HEK293 (cell line): ENCODE results near the gene CHAC2.

Experiments
- BCL11A ChIP-seq: fragments of 450-650 bp; formaldehyde crosslinking; IDR thresholded peaks from 2 replicates; pipeline ENCODE4 v1.5.1; 2016; ENCODE audit warnings: low read depth, missing biosample characterization, missing genetic modification characterization
- MZF1 ChIP-seq: fragments of 450-650 bp; formaldehyde crosslinking; IDR thresholded peaks from 2 replicates; pipeline ENCODE4 v1.5.1; 2017; ENCODE audit warnings: missing biosample characterization, missing genetic modification characterization, borderline replicate concordance
- SP3 ChIP-seq: fragments of 450-650 bp; formaldehyde crosslinking; IDR thresholded peaks from 2 replicates; pipeline ENCODE4 v1.5.1; 2016; ENCODE audit warnings: missing biosample characterization, missing genetic modification characterization
- SP7 ChIP-seq: fragments of 450-650 bp; formaldehyde crosslinking; IDR thresholded peaks from 2 replicates; pipeline ENCODE4 v1.5.1; 2016; ENCODE audit warnings: missing biosample characterization, missing genetic modification characterization
- YY1 ChIP-seq: fragments of 450-650 bp; formaldehyde crosslinking; IDR thresholded peaks from 2 replicates; pipeline ENCODE4 v1.5.1; 2018; ENCODE audit warnings: missing biosample characterization, missing genetic modification characterization
- ZFP37 ChIP-seq: fragments of 450-650 bp; formaldehyde crosslinking; IDR thresholded peaks from 2 replicates; pipeline ENCODE4 v1.5.1; 2016; ENCODE audit warnings: missing biosample characterization, missing genetic modification characterization
- ZNF169 ChIP-seq: fragments of 450-650 bp; formaldehyde crosslinking; IDR thresholded peaks from 2 replicates; pipeline ENCODE4 v1.5.1; 2016; ENCODE audit warnings: missing biosample characterization, missing genetic modification characterization
- ZNF239 ChIP-seq: fragments of 450-650 bp; formaldehyde crosslinking; IDR thresholded peaks from 2 replicates; pipeline ENCODE4 v1.5.1; 2016; ENCODE audit warnings: missing biosample characterization, missing genetic modification characterization
- ZNF324 ChIP-seq: fragments of 450-650 bp; formaldehyde crosslinking; IDR thresholded peaks from 2 replicates; pipeline ENCODE4 v1.5.1; 2016; ENCODE audit warnings: missing biosample characterization, missing genetic modification characterization
- ZNF335 ChIP-seq: fragments of 450-650 bp; formaldehyde crosslinking; conservative IDR thresholded peaks from 2 replicates; pipeline ENCODE4 v1.5.1; 2016; ENCODE audit warnings: missing biosample characterization, missing genetic modification characterization
- ZNF341 ChIP-seq: fragments of 450-650 bp; formaldehyde crosslinking; IDR thresholded peaks from 2 replicates; pipeline ENCODE4; 2016; ENCODE audit warnings: low read depth, missing biosample characterization, missing genetic modification characterization
- ZNF354C ChIP-seq: fragments of 450-650 bp; formaldehyde crosslinking; IDR thresholded peaks from 2 replicates; pipeline ENCODE4 v1.5.1; 2016; ENCODE audit warnings: missing biosample characterization, missing genetic modification characterization, low read depth, borderline replicate concordance
- ZNF629 ChIP-seq: fragments of 450-650 bp; formaldehyde crosslinking; IDR thresholded peaks from 2 replicates; pipeline ENCODE4 v1.5.1; 2017; ENCODE audit warnings: missing biosample characterization, missing genetic modification characterization
- ZNF670 ChIP-seq: fragments of 450-650 bp; formaldehyde crosslinking; IDR thresholded peaks from 2 replicates; pipeline ENCODE4 v1.5.1; 2016; ENCODE audit warnings: missing biosample characterization, missing genetic modification characterization, low read depth
- ZNF768 ChIP-seq: fragments of 450-650 bp; formaldehyde crosslinking; IDR thresholded peaks from 2 replicates; pipeline ENCODE4 v1.5.1; 2018; ENCODE audit warnings: missing biosample characterization, mild to moderate bottlenecking, missing genetic modification characterization
- ZNF830 ChIP-seq: fragments of 450-650 bp; IDR thresholded peaks from 2 replicates; pipeline ENCODE4 v1.5.0; 2018; ENCODE audit warnings: missing biosample characterization, missing genetic modification characterization, low read depth, mild to moderate bottlenecking, moderate library complexity
- TF ChIP-seq, protein P1 (sequence below): fragments of 450-650 bp; formaldehyde crosslinking; IDR thresholded peaks from 2 replicates; pipeline ENCODE4 v1.5.1; 2016; ENCODE audit warnings: missing biosample characterization, missing genetic modification characterization, low read depth
- TF ChIP-seq, protein P2 (sequence below): fragments of 450-650 bp; formaldehyde crosslinking; IDR thresholded peaks from 2 replicates; pipeline ENCODE4 v1.5.1; 2017; ENCODE audit warnings: missing biosample characterization, missing genetic modification characterization
- TF ChIP-seq, protein P3 (sequence below): fragments of 450-650 bp; formaldehyde crosslinking; IDR thresholded peaks from 2 replicates; pipeline ENCODE4 v1.5.1; 2016; ENCODE audit warnings: missing biosample characterization, missing genetic modification characterization
- TF ChIP-seq, protein P4 (sequence below): fragments of 450-650 bp; formaldehyde crosslinking; conservative IDR thresholded peaks from 2 replicates; pipeline ENCODE4 v1.5.1; 2016; ENCODE audit warnings: low read depth, missing biosample characterization, missing genetic modification characterization
- TF ChIP-seq, protein P5 (sequence below): fragments of 450-650 bp; formaldehyde crosslinking; IDR thresholded peaks from 2 replicates; pipeline ENCODE4 v1.5.1; 2016; ENCODE audit warnings: missing biosample characterization, missing genetic modification characterization, borderline replicate concordance
- TF ChIP-seq, protein P6 (sequence below): fragments of 450-650 bp; formaldehyde crosslinking; IDR thresholded peaks from 2 replicates; pipeline ENCODE4 v1.5.1; 2017; ENCODE audit warnings: missing biosample characterization, missing genetic modification characterization

CHAC2 gene

DNA sequence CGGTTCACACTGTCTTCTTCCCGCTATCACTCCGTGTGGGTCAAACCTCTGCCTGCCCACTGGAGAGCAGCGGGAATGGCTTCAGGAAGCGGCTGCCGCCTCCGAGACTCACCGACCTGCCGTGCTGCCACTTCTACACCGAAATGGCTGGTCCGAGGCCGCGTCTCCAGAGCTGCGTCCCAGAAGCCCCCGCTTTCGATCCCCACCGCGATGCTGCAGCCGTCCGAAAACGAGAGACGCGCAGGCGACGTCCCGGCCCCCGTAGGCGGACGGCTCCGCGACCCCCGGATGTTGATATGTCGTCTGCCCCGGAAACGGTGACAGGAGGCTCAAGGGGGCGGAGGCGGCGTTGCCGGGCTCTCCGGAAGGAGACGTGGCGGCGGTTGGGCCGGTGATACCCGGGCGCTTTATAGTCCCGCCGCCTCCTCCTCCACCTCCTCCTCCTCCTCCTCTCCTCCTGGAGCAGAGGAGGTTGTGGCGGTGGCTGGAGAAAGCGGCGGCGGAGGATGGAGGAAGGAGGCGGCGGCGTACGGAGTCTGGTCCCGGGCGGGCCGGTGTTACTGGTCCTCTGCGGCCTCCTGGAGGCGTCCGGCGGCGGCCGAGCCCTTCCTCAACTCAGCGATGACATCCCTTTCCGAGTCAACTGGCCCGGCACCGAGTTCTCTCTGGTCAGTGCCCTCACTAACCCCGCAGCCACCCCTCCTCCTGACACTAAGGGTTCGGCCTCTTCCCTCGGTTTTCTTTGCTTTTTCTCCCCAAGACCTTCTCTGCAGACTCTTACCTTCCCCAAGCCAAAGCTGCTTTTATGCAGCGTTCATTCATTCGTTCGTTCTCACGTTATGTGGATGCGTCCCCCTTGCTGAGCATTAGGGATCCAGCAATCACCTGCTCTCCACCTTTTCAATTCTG, 19.4 kb downstream of the CHAC2 start, which contains the start of the genes ASB3 and ERLEC1 (continued):
- TF ChIP-seq, protein P1, sequence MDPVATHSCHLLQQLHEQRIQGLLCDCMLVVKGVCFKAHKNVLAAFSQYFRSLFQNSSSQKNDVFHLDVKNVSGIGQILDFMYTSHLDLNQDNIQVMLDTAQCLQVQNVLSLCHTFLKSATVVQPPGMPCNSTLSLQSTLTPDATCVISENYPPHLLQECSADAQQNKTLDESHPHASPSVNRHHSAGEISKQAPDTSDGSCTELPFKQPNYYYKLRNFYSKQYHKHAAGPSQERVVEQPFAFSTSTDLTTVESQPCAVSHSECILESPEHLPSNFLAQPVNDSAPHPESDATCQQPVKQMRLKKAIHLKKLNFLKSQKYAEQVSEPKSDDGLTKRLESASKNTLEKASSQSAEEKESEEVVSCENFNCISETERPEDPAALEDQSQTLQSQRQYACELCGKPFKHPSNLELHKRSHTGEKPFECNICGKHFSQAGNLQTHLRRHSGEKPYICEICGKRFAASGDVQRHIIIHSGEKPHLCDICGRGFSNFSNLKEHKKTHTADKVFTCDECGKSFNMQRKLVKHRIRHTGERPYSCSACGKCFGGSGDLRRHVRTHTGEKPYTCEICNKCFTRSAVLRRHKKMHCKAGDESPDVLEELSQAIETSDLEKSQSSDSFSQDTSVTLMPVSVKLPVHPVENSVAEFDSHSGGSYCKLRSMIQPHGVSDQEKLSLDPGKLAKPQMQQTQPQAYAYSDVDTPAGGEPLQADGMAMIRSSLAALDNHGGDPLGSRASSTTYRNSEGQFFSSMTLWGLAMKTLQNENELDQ = no peak
- TF ChIP-seq ZNF335 (peak; percentile 96), SP7 (tag by site-specific recombination) (peak; percentile 58), ZNF629 (tag by site-specific recombination) (peak; percentile 49), MZF1 (tag by site-specific recombination) (peak; percentile 94), ZNF830 (tag by site-specific recombination) (no peak), ZNF239 (tag by site-specific recombination) (no peak), ZFP37 (no peak), BCL11A (tag by site-specific recombination) (no peak), ZNF341 (0 out of 2 replicates have a peak, but pooled peaks have one; percentile 10), YY1 (peak; percentile 75; the same call in 1 of the 2 replicates), ZNF324 (tag by site-specific recombination) (no peak), ZNF670 (tag by site-specific recombination) (no peak), ZNF169 (tag by site-specific recombination) (no peak), ZNF354C (tag by site-specific recombination) (no peak), ZNF768 (no peak), SP3 (tag by site-specific recombination) (peak; percentile 84)
- TF ChIP-seq, protein P2, sequence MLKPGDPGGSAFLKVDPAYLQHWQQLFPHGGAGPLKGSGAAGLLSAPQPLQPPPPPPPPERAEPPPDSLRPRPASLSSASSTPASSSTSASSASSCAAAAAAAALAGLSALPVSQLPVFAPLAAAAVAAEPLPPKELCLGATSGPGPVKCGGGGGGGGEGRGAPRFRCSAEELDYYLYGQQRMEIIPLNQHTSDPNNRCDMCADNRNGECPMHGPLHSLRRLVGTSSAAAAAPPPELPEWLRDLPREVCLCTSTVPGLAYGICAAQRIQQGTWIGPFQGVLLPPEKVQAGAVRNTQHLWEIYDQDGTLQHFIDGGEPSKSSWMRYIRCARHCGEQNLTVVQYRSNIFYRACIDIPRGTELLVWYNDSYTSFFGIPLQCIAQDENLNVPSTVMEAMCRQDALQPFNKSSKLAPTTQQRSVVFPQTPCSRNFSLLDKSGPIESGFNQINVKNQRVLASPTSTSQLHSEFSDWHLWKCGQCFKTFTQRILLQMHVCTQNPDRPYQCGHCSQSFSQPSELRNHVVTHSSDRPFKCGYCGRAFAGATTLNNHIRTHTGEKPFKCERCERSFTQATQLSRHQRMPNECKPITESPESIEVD = no peak
- TF ChIP-seq, protein P3, sequence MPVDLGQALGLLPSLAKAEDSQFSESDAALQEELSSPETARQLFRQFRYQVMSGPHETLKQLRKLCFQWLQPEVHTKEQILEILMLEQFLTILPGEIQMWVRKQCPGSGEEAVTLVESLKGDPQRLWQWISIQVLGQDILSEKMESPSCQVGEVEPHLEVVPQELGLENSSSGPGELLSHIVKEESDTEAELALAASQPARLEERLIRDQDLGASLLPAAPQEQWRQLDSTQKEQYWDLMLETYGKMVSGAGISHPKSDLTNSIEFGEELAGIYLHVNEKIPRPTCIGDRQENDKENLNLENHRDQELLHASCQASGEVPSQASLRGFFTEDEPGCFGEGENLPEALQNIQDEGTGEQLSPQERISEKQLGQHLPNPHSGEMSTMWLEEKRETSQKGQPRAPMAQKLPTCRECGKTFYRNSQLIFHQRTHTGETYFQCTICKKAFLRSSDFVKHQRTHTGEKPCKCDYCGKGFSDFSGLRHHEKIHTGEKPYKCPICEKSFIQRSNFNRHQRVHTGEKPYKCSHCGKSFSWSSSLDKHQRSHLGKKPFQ = 0 out of 2 replicates have a peak, but pooled peaks have one; percentile 59
- TF ChIP-seq, protein P4, sequence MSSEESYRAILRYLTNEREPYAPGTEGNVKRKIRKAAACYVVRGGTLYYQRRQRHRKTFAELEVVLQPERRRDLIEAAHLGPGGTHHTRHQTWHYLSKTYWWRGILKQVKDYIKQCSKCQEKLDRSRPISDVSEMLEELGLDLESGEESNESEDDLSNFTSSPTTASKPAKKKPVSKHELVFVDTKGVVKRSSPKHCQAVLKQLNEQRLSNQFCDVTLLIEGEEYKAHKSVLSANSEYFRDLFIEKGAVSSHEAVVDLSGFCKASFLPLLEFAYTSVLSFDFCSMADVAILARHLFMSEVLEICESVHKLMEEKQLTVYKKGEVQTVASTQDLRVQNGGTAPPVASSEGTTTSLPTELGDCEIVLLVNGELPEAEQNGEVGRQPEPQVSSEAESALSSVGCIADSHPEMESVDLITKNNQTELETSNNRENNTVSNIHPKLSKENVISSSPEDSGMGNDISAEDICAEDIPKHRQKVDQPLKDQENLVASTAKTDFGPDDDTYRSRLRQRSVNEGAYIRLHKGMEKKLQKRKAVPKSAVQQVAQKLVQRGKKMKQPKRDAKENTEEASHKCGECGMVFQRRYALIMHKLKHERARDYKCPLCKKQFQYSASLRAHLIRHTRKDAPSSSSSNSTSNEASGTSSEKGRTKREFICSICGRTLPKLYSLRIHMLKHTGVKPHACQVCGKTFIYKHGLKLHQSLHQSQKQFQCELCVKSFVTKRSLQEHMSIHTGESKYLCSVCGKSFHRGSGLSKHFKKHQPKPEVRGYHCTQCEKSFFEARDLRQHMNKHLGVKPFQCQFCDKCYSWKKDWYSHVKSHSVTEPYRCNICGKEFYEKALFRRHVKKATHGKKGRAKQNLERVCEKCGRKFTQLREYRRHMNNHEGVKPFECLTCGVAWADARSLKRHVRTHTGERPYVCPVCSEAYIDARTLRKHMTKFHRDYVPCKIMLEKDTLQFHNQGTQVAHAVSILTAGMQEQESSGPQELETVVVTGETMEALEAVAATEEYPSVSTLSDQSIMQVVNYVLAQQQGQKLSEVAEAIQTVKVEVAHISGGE = peak; percentile 94
- TF ChIP-seq, protein P5, sequence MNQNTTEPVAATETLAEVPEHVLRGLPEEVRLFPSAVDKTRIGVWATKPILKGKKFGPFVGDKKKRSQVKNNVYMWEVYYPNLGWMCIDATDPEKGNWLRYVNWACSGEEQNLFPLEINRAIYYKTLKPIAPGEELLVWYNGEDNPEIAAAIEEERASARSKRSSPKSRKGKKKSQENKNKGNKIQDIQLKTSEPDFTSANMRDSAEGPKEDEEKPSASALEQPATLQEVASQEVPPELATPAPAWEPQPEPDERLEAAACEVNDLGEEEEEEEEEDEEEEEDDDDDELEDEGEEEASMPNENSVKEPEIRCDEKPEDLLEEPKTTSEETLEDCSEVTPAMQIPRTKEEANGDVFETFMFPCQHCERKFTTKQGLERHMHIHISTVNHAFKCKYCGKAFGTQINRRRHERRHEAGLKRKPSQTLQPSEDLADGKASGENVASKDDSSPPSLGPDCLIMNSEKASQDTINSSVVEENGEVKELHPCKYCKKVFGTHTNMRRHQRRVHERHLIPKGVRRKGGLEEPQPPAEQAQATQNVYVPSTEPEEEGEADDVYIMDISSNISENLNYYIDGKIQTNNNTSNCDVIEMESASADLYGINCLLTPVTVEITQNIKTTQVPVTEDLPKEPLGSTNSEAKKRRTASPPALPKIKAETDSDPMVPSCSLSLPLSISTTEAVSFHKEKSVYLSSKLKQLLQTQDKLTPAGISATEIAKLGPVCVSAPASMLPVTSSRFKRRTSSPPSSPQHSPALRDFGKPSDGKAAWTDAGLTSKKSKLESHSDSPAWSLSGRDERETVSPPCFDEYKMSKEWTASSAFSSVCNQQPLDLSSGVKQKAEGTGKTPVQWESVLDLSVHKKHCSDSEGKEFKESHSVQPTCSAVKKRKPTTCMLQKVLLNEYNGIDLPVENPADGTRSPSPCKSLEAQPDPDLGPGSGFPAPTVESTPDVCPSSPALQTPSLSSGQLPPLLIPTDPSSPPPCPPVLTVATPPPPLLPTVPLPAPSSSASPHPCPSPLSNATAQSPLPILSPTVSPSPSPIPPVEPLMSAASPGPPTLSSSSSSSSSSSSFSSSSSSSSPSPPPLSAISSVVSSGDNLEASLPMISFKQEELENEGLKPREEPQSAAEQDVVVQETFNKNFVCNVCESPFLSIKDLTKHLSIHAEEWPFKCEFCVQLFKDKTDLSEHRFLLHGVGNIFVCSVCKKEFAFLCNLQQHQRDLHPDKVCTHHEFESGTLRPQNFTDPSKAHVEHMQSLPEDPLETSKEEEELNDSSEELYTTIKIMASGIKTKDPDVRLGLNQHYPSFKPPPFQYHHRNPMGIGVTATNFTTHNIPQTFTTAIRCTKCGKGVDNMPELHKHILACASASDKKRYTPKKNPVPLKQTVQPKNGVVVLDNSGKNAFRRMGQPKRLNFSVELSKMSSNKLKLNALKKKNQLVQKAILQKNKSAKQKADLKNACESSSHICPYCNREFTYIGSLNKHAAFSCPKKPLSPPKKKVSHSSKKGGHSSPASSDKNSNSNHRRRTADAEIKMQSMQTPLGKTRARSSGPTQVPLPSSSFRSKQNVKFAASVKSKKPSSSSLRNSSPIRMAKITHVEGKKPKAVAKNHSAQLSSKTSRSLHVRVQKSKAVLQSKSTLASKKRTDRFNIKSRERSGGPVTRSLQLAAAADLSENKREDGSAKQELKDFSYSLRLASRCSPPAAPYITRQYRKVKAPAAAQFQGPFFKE (tag by site-specific recombination) = no peak
- TF ChIP-seq, protein P6, sequence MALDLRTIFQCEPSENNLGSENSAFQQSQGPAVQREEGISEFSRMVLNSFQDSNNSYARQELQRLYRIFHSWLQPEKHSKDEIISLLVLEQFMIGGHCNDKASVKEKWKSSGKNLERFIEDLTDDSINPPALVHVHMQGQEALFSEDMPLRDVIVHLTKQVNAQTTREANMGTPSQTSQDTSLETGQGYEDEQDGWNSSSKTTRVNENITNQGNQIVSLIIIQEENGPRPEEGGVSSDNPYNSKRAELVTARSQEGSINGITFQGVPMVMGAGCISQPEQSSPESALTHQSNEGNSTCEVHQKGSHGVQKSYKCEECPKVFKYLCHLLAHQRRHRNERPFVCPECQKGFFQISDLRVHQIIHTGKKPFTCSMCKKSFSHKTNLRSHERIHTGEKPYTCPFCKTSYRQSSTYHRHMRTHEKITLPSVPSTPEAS (tag by site-specific recombination) = no peak
